Keratinocyte (primary cell): Measurements from ENCODE around the gene NSUN2. TPM values are rescaled to one million over a fixed set of nuclear protein-coding genes. Genes with fewer than 3 reads are reported as not detected.

ENCODE experiments used
- DNase-seq: peaks from one replicate; pipeline ENCODE4 v3.0.0-alpha.2; 2011; ENCODE audit warnings: low read depth, missing footprints, low spot score
- FAIRE-seq: peaks from 2 replicates; lab custom pipeline; 2011; peaks lifted over from hg19 to GRCh38; lab: Jason Lieb, UNC
- H2AFZ ChIP-seq: 2 replicates; pipeline ENCODE4 v1.6.0; 2012; ENCODE audit warnings: low read length, control low read depth, inconsistent platforms; ENCODE audit not compliant: control insufficient read depth
- H3K27ac ChIP-seq: 2 replicates; pipeline ENCODE4 v1.5.1; 2011; ENCODE audit warnings: low read length; ENCODE audit not compliant: control insufficient read depth, insufficient read depth
- H3K27me3 ChIP-seq: 3 replicates; pipeline ENCODE4 v1.6.0; 2011; ENCODE audit warnings: low read length; ENCODE audit not compliant: control insufficient read depth, insufficient read depth; ENCODE audit errors: extremely low read depth
- H3K36me3 ChIP-seq, 2 experiments: 2 replicates in 1 of 2; 3 replicates in 1 of 2; pipeline ENCODE4 v1.5.1; 2011; ENCODE audit warnings: low read length in 2 of 2, mild to moderate bottlenecking in 1 of 2; ENCODE audit not compliant: control insufficient read depth in 2 of 2, insufficient read depth in 2 of 2; ENCODE audit errors: extremely low read depth in 1 of 2
- H3K4me1 ChIP-seq: 3 replicates; pipeline ENCODE4 v1.5.1; 2011; ENCODE audit warnings: low read length; ENCODE audit not compliant: control insufficient read depth, insufficient read depth; ENCODE audit errors: extremely low read depth
- H3K4me2 ChIP-seq: 3 replicates; pipeline ENCODE4 v1.6.0; 2011; ENCODE audit warnings: low read depth, low read length; ENCODE audit not compliant: control insufficient read depth, insufficient read depth; ENCODE audit errors: extremely low read depth
- H3K4me3 ChIP-seq, 3 experiments: fragments of 200-600 bp in 1 of 3; sonication (generic) in 1 of 3; 2 replicates in 2 of 3; 3 replicates in 1 of 3; pipeline ENCODE4 v1.5.1; 2011 to 2016; ENCODE audit warnings: low read length in 3 of 3, mild to moderate bottlenecking in 3 of 3, control low read depth in 2 of 3, inconsistent platforms in 1 of 3, low read depth in 1 of 3, mixed read lengths in 1 of 3, mixed run types in 1 of 3, moderate library complexity in 1 of 3; ENCODE audit not compliant: control insufficient read depth in 2 of 3, insufficient read depth in 2 of 3; ENCODE audit errors: extremely low read depth in 1 of 3
- H3K79me2 ChIP-seq: 2 replicates; pipeline ENCODE4 v1.6.0; 2012; ENCODE audit warnings: low read length; ENCODE audit not compliant: control insufficient read depth, insufficient read depth
- H3K9ac ChIP-seq: 3 replicates; pipeline ENCODE4 v1.6.0; 2011; ENCODE audit warnings: low read length; ENCODE audit not compliant: control insufficient read depth, insufficient read depth; ENCODE audit errors: extremely low read depth
- H3K9me1 ChIP-seq: 3 replicates; pipeline ENCODE4 v1.6.0; 2011; ENCODE audit warnings: low read length; ENCODE audit not compliant: control insufficient read depth, insufficient read depth; ENCODE audit errors: extremely low read depth
- H3K9me3 ChIP-seq: 2 replicates; pipeline ENCODE4 v1.5.1; 2012; ENCODE audit warnings: low read depth, low read length; ENCODE audit not compliant: control insufficient read depth
- H4K20me1 ChIP-seq: 3 replicates; pipeline ENCODE4 v1.6.0; 2011; ENCODE audit warnings: low read length; ENCODE audit not compliant: control insufficient read depth, insufficient read depth; ENCODE audit errors: extremely low read depth
- EZH2 ChIP-seq: IDR thresholded peaks from one replicate; pipeline ENCODE4 v1.6.1; 2012; ENCODE audit warnings: inconsistent platforms, mild to moderate bottlenecking, low read length, moderate library complexity
- dilution Hi-C: fragments of 300-500 bp; cut with MboI; formaldehyde crosslinking; loops from one replicate; pipeline ENCODE4 v1.7.0; 2020; ENCODE audit warnings: low sequenced_read_pairs; ENCODE audit not compliant: extremely low pct_ligation_motif_present
- polyA plus RNA-seq, 5 experiments: library from polyadenylated mRNA; depleted of rRNA in 3 of 5; stranded (reverse) in 3 of 5; stranded (forward) in 1 of 5; unstranded in 1 of 5; fragments of >200 nt; gene quantifications; 1 replicate in 1 of 5; 2 replicates in 3 of 5; 3 replicates in 1 of 5; pipeline versions ENCODE4 v1.2.1 to v1.2.3, GENCODE V29; 2011 to 2012; ENCODE audit warnings: missing spikeins in 2 of 5, low read depth in 1 of 5, low replicate concordance in 1 of 5
- TF ChIP-seq, protein P1 (sequence below), 3 experiments: IDR thresholded peaks in 1 of 3; conservative IDR thresholded peaks in 1 of 3; optimal IDR thresholded peaks in 1 of 3; 2 replicates in 2 of 3; 3 replicates in 1 of 3; pipeline versions ENCODE3 to v1.5.1; 2011; ENCODE audit warnings: low read length in 3 of 3, mild to moderate bottlenecking in 3 of 3, moderate library complexity in 2 of 3, control low read depth in 1 of 3, inconsistent platforms in 1 of 3; ENCODE audit not compliant: insufficient read depth in 2 of 3; ENCODE audit errors: extremely low read depth in 1 of 3

The NSUN2 gene
- polyA plus RNA-seq, 1 donor (not counting 4 experiments of a cell fraction or from before 2014, with no cell fraction given): 91.2 TPM

DNA sequence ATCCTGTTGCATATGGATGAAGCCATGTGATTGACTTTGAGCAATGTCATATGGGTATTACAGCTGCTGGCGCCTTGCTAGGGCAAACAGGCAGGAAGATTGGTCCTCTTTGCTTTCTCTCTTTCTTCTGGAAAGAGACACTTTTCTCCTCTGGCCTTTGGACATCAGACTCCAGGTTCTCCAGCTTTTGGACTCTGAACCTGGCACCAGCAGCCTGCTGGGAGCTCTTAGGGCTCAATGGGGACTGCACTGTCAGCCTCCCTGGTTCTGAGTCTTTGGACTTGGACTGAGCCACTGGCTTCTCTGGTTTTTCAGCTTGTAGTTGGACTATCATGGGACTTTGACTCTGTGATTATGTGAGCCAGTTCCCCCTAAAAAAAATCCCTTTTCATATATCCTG is 45.5 kb upstream of the NSUN2 start:
- FAIRE-seq: no peak
- no peaks in the 10 kb centered on the region for H3K9me1 ChIP-seq
- no peak overlapping the region for H3K4me2 ChIP-seq
- H3K4me1 ChIP-seq: peaks cover 12% of the 10 kb centered on the region
- dilution Hi-C loops: no loop called here
- no peaks in the 10 kb centered on the region for H3K79me2 ChIP-seq
- DNase-seq: no peak
- H2AFZ ChIP-seq: no peak overlapping the region
- H3K4me3 ChIP-seq: no peak overlapping the region
- no peaks in the 10 kb centered on the region for H3K9me3 ChIP-seq
- TF ChIP-seq EZH2: no peak
- TF ChIP-seq, protein P1, sequence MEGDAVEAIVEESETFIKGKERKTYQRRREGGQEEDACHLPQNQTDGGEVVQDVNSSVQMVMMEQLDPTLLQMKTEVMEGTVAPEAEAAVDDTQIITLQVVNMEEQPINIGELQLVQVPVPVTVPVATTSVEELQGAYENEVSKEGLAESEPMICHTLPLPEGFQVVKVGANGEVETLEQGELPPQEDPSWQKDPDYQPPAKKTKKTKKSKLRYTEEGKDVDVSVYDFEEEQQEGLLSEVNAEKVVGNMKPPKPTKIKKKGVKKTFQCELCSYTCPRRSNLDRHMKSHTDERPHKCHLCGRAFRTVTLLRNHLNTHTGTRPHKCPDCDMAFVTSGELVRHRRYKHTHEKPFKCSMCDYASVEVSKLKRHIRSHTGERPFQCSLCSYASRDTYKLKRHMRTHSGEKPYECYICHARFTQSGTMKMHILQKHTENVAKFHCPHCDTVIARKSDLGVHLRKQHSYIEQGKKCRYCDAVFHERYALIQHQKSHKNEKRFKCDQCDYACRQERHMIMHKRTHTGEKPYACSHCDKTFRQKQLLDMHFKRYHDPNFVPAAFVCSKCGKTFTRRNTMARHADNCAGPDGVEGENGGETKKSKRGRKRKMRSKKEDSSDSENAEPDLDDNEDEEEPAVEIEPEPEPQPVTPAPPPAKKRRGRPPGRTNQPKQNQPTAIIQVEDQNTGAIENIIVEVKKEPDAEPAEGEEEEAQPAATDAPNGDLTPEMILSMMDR (optimal IDR thresholded peaks at IDR 0.05 in 1 of 3, IDR thresholded peaks at IDR 0.05 in 1 of 3, conservative IDR thresholded peaks at IDR 0.05 in 1 of 3; ENCODE audit: extremely low read depth in 1 of 3, insufficient read depth in 2 of 3, low read length in 3 of 3): no peak
- peaks cover 0 to 3% of the 10 kb centered on the region in 2 experiments for H3K36me3 ChIP-seq
- no peaks in the 10 kb centered on the region for H3K27me3 ChIP-seq
- no peak overlapping the region for H3K27ac ChIP-seq
- H3K9ac ChIP-seq: no peak overlapping the region
- no peaks in the 10 kb centered on the region for H4K20me1 ChIP-seq

DNA sequence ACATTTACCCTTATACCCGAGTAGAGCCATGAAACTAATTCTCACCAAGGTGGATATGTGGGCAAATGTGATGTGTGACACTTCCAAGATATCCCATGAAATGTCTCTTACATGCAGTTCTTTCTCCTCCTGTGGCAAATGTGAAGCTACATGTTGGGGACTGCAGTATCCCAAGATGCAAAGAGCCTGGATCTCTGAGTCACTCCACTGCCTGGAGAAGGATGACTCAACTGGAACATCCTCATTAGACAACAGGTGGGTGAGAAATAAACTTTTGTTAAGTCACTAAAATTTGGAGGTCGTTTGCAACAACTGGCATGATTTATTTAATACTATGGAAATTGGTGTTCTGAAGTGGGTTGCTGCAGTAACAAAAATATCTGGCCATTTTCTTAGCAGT is 43.9 kb upstream of the NSUN2 start:
- Histone ChIP-seq H3K36me3 (peaks cover 0 to 4% of the 10 kb centered on the region in 2 experiments), H3K4me2 (no peak overlapping the region), H3K4me3 (no peak overlapping the region), H3K27me3 (no peaks in the 10 kb centered on the region), H3K9me1 (no peaks in the 10 kb centered on the region), H3K9me3 (no peaks in the 10 kb centered on the region), H3K4me1 (peaks cover 12% of the 10 kb centered on the region), H3K27ac (no peak overlapping the region), H2AFZ (no peak overlapping the region), H3K79me2 (no peaks in the 10 kb centered on the region), H3K9ac (no peak overlapping the region), H4K20me1 (no peaks in the 10 kb centered on the region)
- TF ChIP-seq EZH2: no peak
- TF ChIP-seq, protein P1 (optimal IDR thresholded peaks at IDR 0.05 in 1 of 3, IDR thresholded peaks at IDR 0.05 in 1 of 3, conservative IDR thresholded peaks at IDR 0.05 in 1 of 3; ENCODE audit: extremely low read depth in 1 of 3, insufficient read depth in 2 of 3, low read length in 3 of 3): no peak
- no peak for DNase-seq
- peak; percentile 44 for FAIRE-seq
- dilution Hi-C loops: no loop called here
